Left ventricle myocardium inferior (tissue), 1 donor: ENCODE results near the gene TBC1D21. TPM values are rescaled to one million over a fixed set of nuclear protein-coding genes. Genes with fewer than 3 reads are reported as not detected.

Experiments
- total RNA-seq: library from RNA; stranded (reverse); fragmentation: NEBNext Ultra II Directional; extraction: Animal tissue kit (Norgen Biotek cat#: 25700); gene quantifications from one replicate; pipeline ENCODE4 v1.2.1, GENCODE V29; 2021
- donor health status: DM: no; HTN: yes; CAD: no; lungs with severe emphysema.

TBC1D21 gene
- total RNA-seq, 1 donor from 2014 or later = not detected

Other genes starting within 250 kb of the TBC1D21 start
- gene NPTN, start 240.2 kb upstream of the TBC1D21 start, total RNA-seq = 227 TPM
- gene CD276, start 189.2 kb upstream of the TBC1D21 start, total RNA-seq = 32.4 TPM
- gene INSYN1, start 120.2 kb upstream of the TBC1D21 start, total RNA-seq = 121 TPM
- gene LOXL1, start 52.9 kb downstream of the TBC1D21 start, total RNA-seq = 31.9 TPM
- 26.1 TPM for gene STOML1, start 118.7 kb downstream of the TBC1D21 start, total RNA-seq
- 19.1 TPM for gene PML, start 121.2 kb downstream of the TBC1D21 start, total RNA-seq
- gene GOLGA6A, start 209.0 kb downstream of the TBC1D21 start, total RNA-seq = not detected